ENCODE data around the gene DOCK7. TPM values are rescaled to one million over a fixed set of nuclear protein-coding genes. Genes with fewer than 3 reads are reported as not detected.

Gene DOCK7
- total and polyA plus RNA-seq, 7 donors = 3.1 to 12.9 (median 7.0) TPM

DNA sequence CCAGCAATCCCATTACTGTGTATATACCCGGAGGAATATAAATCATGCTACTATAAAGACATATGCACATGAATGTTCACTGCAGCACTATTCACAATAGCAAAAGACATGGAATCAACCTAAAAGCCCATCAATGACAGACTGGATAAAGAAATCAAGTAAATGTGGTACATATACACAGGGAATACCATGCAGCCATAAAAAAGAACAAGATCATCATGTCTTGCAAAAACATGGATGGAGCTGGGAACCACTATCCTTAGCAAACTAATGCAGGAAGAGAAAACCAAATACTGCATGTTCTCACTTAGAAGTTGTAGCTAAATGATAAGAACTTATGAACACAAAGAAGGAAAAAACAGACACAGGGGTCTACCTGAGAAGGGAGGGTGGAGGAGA is 97.2 kb downstream of the DOCK7 start:
- peaks cover 0 to 5% of the 10 kb centered on the region in 2 donors for H3K36me3 ChIP-seq (ENCODE audit: insufficient read depth in 1 of 2, low read depth in 1 of 2)
- 96 to 100% (median 96%) methylated on average over 1 of the region's 1 CpG for WGBS, 3 donors
- no peak overlapping the region for H3K27ac ChIP-seq
- no peak for DNase-seq
- no peak overlapping the region for H3K4me3 ChIP-seq
- no peaks in the 10 kb centered on the region for H3K9me3 ChIP-seq
- no peaks in the 10 kb centered on the region for H3K27me3 ChIP-seq (ENCODE audit: insufficient read depth in 3 of 3, low read length in 2 of 3)
- ATAC-seq = no peak
- TF ChIP-seq, protein P1, sequence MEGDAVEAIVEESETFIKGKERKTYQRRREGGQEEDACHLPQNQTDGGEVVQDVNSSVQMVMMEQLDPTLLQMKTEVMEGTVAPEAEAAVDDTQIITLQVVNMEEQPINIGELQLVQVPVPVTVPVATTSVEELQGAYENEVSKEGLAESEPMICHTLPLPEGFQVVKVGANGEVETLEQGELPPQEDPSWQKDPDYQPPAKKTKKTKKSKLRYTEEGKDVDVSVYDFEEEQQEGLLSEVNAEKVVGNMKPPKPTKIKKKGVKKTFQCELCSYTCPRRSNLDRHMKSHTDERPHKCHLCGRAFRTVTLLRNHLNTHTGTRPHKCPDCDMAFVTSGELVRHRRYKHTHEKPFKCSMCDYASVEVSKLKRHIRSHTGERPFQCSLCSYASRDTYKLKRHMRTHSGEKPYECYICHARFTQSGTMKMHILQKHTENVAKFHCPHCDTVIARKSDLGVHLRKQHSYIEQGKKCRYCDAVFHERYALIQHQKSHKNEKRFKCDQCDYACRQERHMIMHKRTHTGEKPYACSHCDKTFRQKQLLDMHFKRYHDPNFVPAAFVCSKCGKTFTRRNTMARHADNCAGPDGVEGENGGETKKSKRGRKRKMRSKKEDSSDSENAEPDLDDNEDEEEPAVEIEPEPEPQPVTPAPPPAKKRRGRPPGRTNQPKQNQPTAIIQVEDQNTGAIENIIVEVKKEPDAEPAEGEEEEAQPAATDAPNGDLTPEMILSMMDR (IDR thresholded peaks at IDR 0.05) = no peak
- intact Hi-C loops (cut with DNase I) = no loop called here
- no peaks in the 10 kb centered on the region for H3K4me1 ChIP-seq

DNA sequence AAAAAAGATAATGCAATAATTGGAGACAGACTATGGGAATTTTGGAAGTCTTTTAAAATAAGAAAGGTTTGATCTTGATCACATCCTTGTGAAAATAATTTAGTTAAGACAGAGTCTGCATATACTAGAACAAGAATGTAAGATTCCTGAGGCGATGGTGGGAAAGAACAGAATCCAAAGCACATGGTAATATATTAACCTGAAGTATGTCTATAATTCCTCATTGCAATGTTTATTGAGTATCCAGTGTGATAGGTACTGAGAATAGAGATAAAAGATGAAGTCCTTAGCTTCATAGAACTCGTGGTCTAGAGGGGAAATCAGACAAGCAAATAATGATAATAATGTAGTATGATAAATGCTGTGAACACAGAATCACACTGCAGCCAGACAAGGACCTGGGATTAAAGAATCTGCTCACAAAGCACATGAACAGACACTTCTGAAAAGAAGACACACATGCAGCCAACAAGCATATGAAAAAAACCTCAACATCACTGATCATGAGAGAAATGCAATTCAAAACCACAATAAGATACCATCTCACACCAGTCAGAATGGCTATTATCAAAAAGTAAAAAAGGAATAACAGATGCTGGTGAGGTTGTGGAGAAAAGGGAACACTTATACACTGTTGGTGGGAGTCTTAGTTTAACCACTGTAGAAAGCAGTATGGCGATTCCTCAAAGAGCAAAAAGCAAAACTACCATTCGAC is 97.8 kb downstream of the DOCK7 start:
- 91 to 96% (median 94%) methylated on average over 4 of the region's 4 CpGs for WGBS, 3 donors
- no peaks in the 10 kb centered on the region for H3K9me3 ChIP-seq
- TF ChIP-seq, protein P1 (IDR thresholded peaks at IDR 0.05) = no peak
- ATAC-seq (no peak), DNase-seq (no peak)
- intact Hi-C loops (cut with DNase I) = no loop called here
- H3K27me3 ChIP-seq (ENCODE audit: insufficient read depth in 3 of 3, low read length in 2 of 3) = no peaks in the 10 kb centered on the region
- peaks cover 0 to 10% of the 10 kb centered on the region in 2 donors for H3K36me3 ChIP-seq (ENCODE audit: insufficient read depth in 1 of 2, low read depth in 1 of 2)
- no peak overlapping the region for H3K4me3 ChIP-seq
- no peaks in the 10 kb centered on the region for H3K4me1 ChIP-seq
- H3K27ac ChIP-seq = no peak overlapping the region

DNA sequence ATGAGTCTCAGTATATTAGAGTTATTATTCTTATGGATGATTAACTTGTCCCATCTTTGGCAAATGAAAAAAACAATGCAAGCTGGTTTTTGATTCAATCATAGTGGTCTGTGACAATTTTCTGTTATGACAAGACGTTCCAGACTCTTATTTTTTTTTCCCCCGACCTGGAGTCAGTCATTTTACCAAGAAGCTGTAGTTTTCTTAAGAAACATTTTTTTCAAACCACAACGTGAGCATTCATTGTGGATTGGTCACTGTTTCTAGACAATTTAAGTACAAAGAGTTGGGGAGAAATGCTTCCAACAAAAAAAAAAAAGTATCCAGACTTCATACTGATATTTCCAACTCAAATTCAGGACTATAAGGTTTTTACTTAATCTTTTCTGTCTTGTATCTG is 98.9 kb downstream of the DOCK7 start:
- H3K27ac ChIP-seq = no peak overlapping the region
- H3K27me3 ChIP-seq (ENCODE audit: insufficient read depth in 3 of 3, low read length in 2 of 3) = no peaks in the 10 kb centered on the region
- H3K4me3 ChIP-seq = no peak overlapping the region
- DNase-seq (no peak), ATAC-seq (no peak)
- TF ChIP-seq, protein P1 (IDR thresholded peaks at IDR 0.05) = no peak
- intact Hi-C loops (cut with DNase I) = no loop called here
- peaks cover 0 to 10% of the 10 kb centered on the region in 2 donors for H3K36me3 ChIP-seq (ENCODE audit: insufficient read depth in 1 of 2, low read depth in 1 of 2)
- H3K9me3 ChIP-seq = no peaks in the 10 kb centered on the region
- WGBS, 3 donors = 89 to 91% (median 90%) methylated on average over 3 of the region's 3 CpGs
- H3K4me1 ChIP-seq = no peaks in the 10 kb centered on the region

DNA sequence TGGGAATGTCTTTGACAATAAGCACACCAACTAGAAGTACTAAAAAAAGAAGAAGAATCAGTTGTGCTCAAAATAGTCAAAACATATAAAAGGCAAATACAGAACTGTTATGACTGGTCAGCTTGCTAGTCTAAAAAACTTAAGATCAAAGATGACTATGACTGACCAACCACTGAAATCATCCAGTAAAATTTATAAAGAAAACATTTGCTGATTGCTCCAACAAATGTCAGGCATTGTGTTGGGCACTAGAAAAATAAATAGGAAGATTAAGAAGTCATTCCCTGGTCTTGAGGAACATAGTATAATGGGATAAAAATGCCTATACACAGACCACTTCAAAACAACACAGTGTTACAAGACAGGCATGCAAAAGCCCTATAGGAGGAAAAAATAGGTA is 100.2 kb downstream of the DOCK7 start:
- intact Hi-C loops (cut with DNase I) = no loop called here
- DNase-seq (no peak), ATAC-seq (no peak)
- Histone ChIP-seq H3K27me3 (ENCODE audit: insufficient read depth in 3 of 3, low read length in 2 of 3) (no peaks in the 10 kb centered on the region), H3K4me1 (no peaks in the 10 kb centered on the region), H3K27ac (no peak overlapping the region), H3K36me3 (ENCODE audit: insufficient read depth in 1 of 2, low read depth in 1 of 2) (peaks cover 0 to 10% of the 10 kb centered on the region in 2 donors), H3K9me3 (no peaks in the 10 kb centered on the region), H3K4me3 (no peak overlapping the region)
- TF ChIP-seq, protein P1 (IDR thresholded peaks at IDR 0.05) = no peak
